GM19467 (cell line): ENCODE data around the gene PLCL2.

ENCODE experiments used
- ATAC-seq: cut with Tn5 transposase; IDR thresholded peaks from one replicate; pipeline ENCODE4 v1.9.1; 2021; ENCODE audit warnings: mild to moderate bottlenecking, moderate library complexity; ENCODE audit not compliant: unreplicated experiment

Gene PLCL2

GRCh38 chr3:17003457-17003856 is 118.7 kb downstream of the PLCL2 start:
- ATAC-seq: no peak

- no peak for ATAC-seq
Measured at GRCh38 chr3:17006132-17006852, 121.5 kb downstream of the PLCL2 start.

GRCh38 chr3:17007284-17007683 is 122.5 kb downstream of the PLCL2 start:
- ATAC-seq: no peak

- ATAC-seq: no peak
Measured at GRCh38 chr3:17009826-17010225, 125.1 kb downstream of the PLCL2 start.

DNA sequence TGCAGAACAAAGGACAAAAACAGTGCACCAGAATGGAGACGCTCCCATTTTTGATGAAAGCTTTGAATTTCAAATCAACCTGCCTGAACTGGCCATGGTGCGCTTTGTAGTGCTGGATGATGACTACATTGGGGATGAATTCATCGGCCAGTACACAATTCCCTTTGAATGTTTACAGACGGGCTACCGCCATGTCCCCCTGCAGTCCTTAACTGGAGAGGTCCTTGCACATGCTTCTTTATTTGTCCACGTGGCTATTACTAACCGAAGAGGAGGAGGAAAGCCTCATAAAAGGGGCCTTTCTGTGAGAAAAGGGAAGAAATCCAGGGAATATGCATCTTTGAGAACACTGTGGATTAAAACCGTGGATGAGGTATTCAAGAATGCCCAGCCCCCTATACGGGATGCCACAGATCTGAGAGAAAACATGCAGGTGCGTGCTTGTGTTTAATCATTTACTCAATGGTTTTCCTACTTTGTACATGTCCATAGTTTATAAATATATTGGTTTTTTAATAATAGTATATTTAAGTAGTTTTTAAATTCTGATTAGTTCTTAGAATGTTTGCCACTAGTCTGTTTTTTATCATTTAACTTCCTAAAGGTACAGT is 127.1 kb downstream of the PLCL2 start:
- no peak for ATAC-seq

GRCh38 chr3:17013050-17013449 is 128.3 kb downstream of the PLCL2 start:
- ATAC-seq: no peak

DNA sequence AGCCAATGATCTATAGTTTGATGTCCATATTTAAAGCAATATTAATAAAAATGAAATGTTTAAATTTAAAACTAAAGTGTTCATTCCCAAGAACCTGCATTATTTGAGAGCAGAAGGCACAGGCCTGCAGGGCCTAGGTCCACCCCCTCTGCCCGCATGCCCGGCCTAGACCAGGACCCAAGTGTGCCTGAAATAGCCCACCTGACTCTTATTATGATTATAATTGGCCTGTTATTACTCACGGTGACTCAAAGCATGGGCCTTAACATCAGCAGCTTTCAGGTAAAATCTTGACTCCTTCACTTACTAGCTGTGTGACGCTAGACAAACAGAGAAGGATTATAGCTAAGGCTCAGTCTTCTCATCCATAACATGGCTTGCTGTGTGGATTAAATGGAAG is 128.8 kb downstream of the PLCL2 start:
- no peak for ATAC-seq

- no peak for ATAC-seq
Measured at GRCh38 chr3:17014284-17014683, 129.5 kb downstream of the PLCL2 start.

DNA sequence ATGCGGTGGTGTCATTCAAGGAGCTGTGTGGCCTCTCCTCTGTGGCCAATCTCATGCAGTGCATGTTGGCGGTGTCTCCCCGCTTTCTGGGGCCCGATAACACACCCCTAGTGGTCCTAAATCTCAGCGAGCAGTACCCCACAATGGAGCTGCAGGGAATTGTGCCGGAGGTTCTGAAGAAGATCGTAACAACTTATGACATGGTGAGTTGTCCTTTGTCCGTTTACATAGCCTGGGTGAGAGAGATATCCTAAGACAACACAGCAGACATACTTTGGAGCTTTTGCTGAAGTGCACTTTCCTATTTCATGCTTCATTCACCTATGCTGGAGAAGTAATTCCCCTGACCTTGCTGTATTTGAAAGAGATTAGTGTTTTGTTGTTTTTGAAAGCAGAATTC is 130.0 kb downstream of the PLCL2 start:
- no peak for ATAC-seq

- ATAC-seq: no peak
Measured at GRCh38 chr3:17021614-17022013, 136.9 kb downstream of the PLCL2 start.

GRCh38 chr3:17023006-17023664 is 138.4 kb downstream of the PLCL2 start:
- ATAC-seq: no peak

DNA sequence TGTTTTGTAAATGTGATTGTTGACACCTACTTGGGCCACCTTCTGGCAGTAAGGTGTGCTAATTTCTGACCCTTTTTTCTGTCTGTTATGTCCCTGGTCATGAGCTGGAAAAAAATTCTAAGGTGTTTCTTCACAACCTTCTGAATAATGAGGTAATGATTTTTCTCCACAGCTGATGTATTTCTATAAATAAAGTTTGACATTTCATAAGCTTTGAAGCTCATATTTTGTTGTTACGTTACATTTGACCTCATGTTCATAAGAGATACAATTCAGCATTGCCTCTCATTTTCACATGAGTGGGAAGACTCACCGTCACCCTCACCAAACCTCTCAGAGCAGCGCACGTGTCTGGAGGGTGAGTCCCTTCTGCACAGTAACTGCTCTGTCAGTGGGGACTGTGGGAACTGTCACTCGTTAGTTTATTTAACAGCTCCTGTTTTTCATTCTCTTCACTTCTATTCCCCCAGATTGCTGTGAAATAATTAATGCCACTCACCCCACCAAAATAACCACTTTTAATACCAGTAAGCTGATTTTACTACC is 140.9 kb downstream of the PLCL2 start:
- no peak for ATAC-seq

DNA sequence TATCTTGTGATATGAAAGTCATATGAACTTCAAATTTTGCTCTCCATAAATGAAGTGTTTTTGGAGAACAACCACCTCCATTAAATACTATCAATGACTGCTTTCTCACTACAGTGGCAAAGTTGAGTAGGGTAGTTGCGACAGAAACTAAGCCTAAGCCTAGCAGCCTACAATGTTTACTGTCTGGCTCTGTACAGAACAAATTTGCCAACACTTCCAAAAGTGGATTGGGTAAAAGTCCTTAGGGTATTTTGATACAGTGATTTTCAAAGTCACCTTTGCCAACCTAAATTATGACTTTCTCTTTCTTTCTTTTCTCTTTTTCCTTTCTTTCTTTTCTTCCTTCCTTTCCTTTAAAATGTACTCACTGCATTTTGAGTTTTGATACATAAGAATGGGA is 142.6 kb downstream of the PLCL2 start:
- ATAC-seq: no peak

- ATAC-seq: no peak
Measured at GRCh38 chr3:17028363-17028762, 143.6 kb downstream of the PLCL2 start.

DNA sequence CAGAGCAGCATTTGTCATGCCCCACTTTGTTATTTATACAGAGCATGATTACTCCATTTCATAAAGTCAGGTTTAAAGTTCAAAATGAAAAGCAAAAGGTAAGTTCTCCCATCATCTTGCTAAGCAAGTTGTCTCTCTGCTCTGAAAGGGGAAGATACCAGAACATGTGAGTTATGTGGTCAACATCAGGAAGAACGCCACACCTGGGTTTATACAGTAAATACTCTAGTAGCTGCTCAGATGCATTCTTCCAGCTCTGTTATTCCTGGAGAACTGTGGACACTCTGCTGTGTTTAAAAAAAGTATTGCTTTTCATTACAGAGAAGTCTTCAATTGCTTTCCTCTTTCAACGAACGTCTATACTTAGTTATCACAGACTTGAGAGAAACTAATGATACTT is 145.7 kb downstream of the PLCL2 start:
- ATAC-seq: no peak

DNA sequence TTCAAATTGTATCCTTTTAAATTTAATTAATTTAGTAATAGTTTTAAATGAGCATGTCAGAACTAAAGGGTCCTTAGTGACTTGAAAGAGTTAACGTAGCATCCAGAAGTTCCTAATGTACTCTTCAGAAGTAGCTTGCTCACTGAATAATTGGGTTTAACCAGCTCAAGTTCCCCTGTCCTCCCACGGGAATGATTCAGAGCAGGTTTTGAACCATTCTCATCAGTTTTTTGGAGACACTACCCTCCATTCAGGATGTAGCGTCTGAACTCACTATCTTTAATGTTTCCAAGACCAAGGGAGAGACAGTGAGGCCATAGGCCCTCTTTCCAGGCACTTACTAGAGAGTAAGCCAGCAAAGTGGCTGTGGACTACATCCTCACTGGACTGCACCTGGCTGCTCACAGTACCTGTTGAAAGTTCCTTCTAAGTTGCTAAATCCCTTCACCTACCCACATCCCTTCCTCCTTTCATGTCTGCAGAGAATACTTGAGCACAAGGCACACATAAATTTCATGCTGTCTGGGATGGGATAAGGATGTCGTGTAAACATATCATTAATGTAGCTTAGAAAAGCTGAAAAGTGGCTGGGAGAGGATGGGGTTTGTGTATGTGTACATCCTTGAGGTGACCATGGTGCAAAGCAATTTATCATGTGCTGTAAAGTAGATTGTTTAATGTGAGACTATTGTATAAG is 146.3 kb downstream of the PLCL2 start:
- no peak for ATAC-seq

- ATAC-seq: no peak
Measured at GRCh38 chr3:17032407-17033034, 147.8 kb downstream of the PLCL2 start.

- no peak for ATAC-seq
Measured at GRCh38 chr3:17033516-17034168, 148.9 kb downstream of the PLCL2 start.

GRCh38 chr3:17035033-17035432 is 150.3 kb downstream of the PLCL2 start:
- no peak for ATAC-seq

- no peak for ATAC-seq
Measured at GRCh38 chr3:17035966-17036365, 151.2 kb downstream of the PLCL2 start.
